HG03558 (cell line): ENCODE results near the gene CSK.
"Not testable (repeated sequence)": the region's sequence is repeated elsewhere in the genome, so short reads cannot be mapped to it uniquely, and the experiment has no call there.

Source experiments
- ATAC-seq: cut with Tn5 transposase; IDR thresholded peaks from one replicate; pipeline ENCODE4 v1.9.1; 2021; ENCODE audit warnings: moderate number of reproducible peaks; ENCODE audit not compliant: unreplicated experiment; ENCODE audit errors: extremely low read depth

CSK gene

GRCh38 chr15:74781431-74782258, at the start of gene CSK:
Gene CSK (plus strand): TSS chr15:74782080. CDS start chr15:74798298, 16,218 bp downstream.
- no peak for ATAC-seq

- ATAC-seq: no peak
These were observed 49.0 kb upstream of the CSK start for GRCh38 chr15:74732846-74733245.

- no peak for ATAC-seq
These were observed 48.6 kb upstream of the CSK start for GRCh38 chr15:74733269-74733668.

- no peak for ATAC-seq
These were observed 46.6 kb upstream of the CSK start for GRCh38 chr15:74735305-74735704.

GRCh38 chr15:74738239-74738638, 43.6 kb upstream of the CSK start:
- not testable (repeated sequence) for ATAC-seq

- ATAC-seq: no peak
These were observed 39.5 kb upstream of the CSK start for GRCh38 chr15:74742422-74742821.

GRCh38 chr15:74746389-74746788, 35.5 kb upstream of the CSK start:
- no peak for ATAC-seq

- ATAC-seq: no peak
These were observed 33.4 kb upstream of the CSK start, which contains the start of gene CYP1A2 for GRCh38 chr15:74748322-74748946. Gene CYP1A2 (plus strand): TSS chr15:74748845. CDS start chr15:74749739, 894 bp downstream.

GRCh38 chr15:74749832-74750231, 32.0 kb upstream of the CSK start:
- ATAC-seq: no peak

- no peak for ATAC-seq
These were observed 31.1 kb upstream of the CSK start for GRCh38 chr15:74750751-74751150.

- ATAC-seq: no peak
These were observed 29.9 kb upstream of the CSK start for GRCh38 chr15:74752011-74752410.

- no peak for ATAC-seq
These were observed 29.3 kb upstream of the CSK start for GRCh38 chr15:74752531-74752930.

- ATAC-seq: no peak
These were observed 27.2 kb upstream of the CSK start for GRCh38 chr15:74754593-74755215.

- ATAC-seq: no peak
These were observed 23.1 kb upstream of the CSK start for GRCh38 chr15:74758736-74759135.

- ATAC-seq: no peak
These were observed 19.1 kb upstream of the CSK start for GRCh38 chr15:74762791-74763150.

GRCh38 chr15:74763416-74763815, 18.5 kb upstream of the CSK start:
- ATAC-seq: no peak

GRCh38 chr15:74767167-74768098, 14.4 kb upstream of the CSK start:
- no peak for ATAC-seq

- ATAC-seq: no peak
These were observed 13.6 kb upstream of the CSK start for GRCh38 chr15:74768099-74768770.

- ATAC-seq: no peak
These were observed 13.0 kb upstream of the CSK start for GRCh38 chr15:74768771-74769342.
